BE2C (cell line): ENCODE measurements around the gene CFAP43.
"Not testable (repeated sequence)": the region's sequence is repeated elsewhere in the genome, so short reads cannot be mapped to it uniquely, and the experiment has no call there.

Experiments used
- DNase-seq: peaks from one replicate; pipeline ENCODE4 v3.0.0-alpha.2; 2020
- H3K27me3 ChIP-seq: fragments of 250-450 bp; sonication (Bioruptor Pico); 2 replicates; pipeline ENCODE4 v1.5.1; 2020; ENCODE audit warnings: mild to moderate bottlenecking
- H3K36me3 ChIP-seq: fragments of 250-450 bp; sonication (Bioruptor Pico); 2 replicates; pipeline ENCODE4 v1.5.1; 2020; ENCODE audit warnings: mild to moderate bottlenecking
- H3K4me1 ChIP-seq: fragments of 250-450 bp; sonication (Bioruptor Pico); 2 replicates; pipeline ENCODE4 v1.5.1; 2020
- H3K4me3 ChIP-seq: 2 replicates; pipeline ENCODE4 v1.5.1; 2011; ENCODE audit warnings: low read depth, low read length
- H3K9me3 ChIP-seq: fragments of 250-450 bp; sonication (Bioruptor Pico); 2 replicates; pipeline ENCODE4 v1.5.1; 2020
- CTCF ChIP-seq: IDR thresholded peaks from 2 replicates; pipeline ENCODE4 v1.5.1; 2012; ENCODE audit warnings: mild to moderate bottlenecking, low read depth, low read length

The CFAP43 gene

GRCh38 chr10:104253606-104254410 is 21.6 kb upstream of the CFAP43 start:
- H3K36me3 ChIP-seq = peaks cover 11% of the 10 kb centered on the region
- H3K4me1 ChIP-seq = peaks cover 8% of the 10 kb centered on the region
- H3K4me3 ChIP-seq = peak overlapping the region; percentile 82
- DNase-seq = no peak
- no peaks in the 10 kb centered on the region for H3K9me3 ChIP-seq
- no peaks in the 10 kb centered on the region for H3K27me3 ChIP-seq
- TF ChIP-seq CTCF = no peak

- Histone ChIP-seq H3K36me3 (peaks cover 6% of the 10 kb centered on the region), H3K4me3 (no peak overlapping the region), H3K9me3 (no peaks in the 10 kb centered on the region), H3K4me1 (peaks cover 8% of the 10 kb centered on the region), H3K27me3 (no peaks in the 10 kb centered on the region)
- no peak for TF ChIP-seq CTCF
- peak; percentile 7 for DNase-seq
These were observed 20.9 kb upstream of the CFAP43 start for GRCh38 chr10:104253106-104253505.

GRCh38 chr10:104252368-104252767 is 20.2 kb upstream of the CFAP43 start:
- H3K4me3 ChIP-seq = no peak overlapping the region

GRCh38 chr10:104251443-104251842 is 19.3 kb upstream of the CFAP43 start:
- H3K9me3 ChIP-seq = no peaks in the 10 kb centered on the region
- H3K4me3 ChIP-seq = no peak overlapping the region
- no peak for DNase-seq
- TF ChIP-seq CTCF = no peak
- H3K27me3 ChIP-seq = no peaks in the 10 kb centered on the region; the same call in 1 of the 2 replicates
- peaks cover 8% of the 10 kb centered on the region for H3K4me1 ChIP-seq
- no peaks in the 10 kb centered on the region for H3K36me3 ChIP-seq

More at GRCh38 chr10:104252368-104252767, 20.2 kb upstream of the CFAP43 start:
- Histone ChIP-seq H3K36me3 (no peaks in the 10 kb centered on the region), H3K9me3 (no peaks in the 10 kb centered on the region), H3K27me3 (no peaks in the 10 kb centered on the region; the same call in 1 of the 2 replicates), H3K4me1 (peaks cover 8% of the 10 kb centered on the region)
- no peak for TF ChIP-seq CTCF
- no peak for DNase-seq

GRCh38 chr10:104250371-104250770 is 18.2 kb upstream of the CFAP43 start:
- no peak for DNase-seq
- H3K27me3 ChIP-seq = no peaks in the 10 kb centered on the region; the same call in 1 of the 2 replicates
- no peak for TF ChIP-seq CTCF

GRCh38 chr10:104248931-104249330 is 16.8 kb upstream of the CFAP43 start:
- H3K9me3 ChIP-seq, H3K27me3 ChIP-seq, H3K36me3 ChIP-seq, H3K4me1 ChIP-seq, DNase-seq, H3K4me3 ChIP-seq: not testable (repeated sequence)

More at GRCh38 chr10:104250371-104250770, 18.2 kb upstream of the CFAP43 start:
- H3K4me1 ChIP-seq = peaks cover 8% of the 10 kb centered on the region
- no peak overlapping the region for H3K4me3 ChIP-seq
- no peaks in the 10 kb centered on the region for H3K9me3 ChIP-seq
- no peaks in the 10 kb centered on the region for H3K36me3 ChIP-seq
